GM18526 (cell line): Measurements from ENCODE around the gene TCTA.

ENCODE experiments used
- POLR2A ChIP-seq: IDR thresholded peaks from 3 replicates; pipeline ENCODE4 v1.6.1; 2011; ENCODE audit not compliant: insufficient read length; ENCODE audit errors: extremely low read depth

TCTA gene

GRCh38 chr3:49424816-49425215 lies 12.6 kb downstream of the TCTA start:
- no peak for TF ChIP-seq POLR2A

DNA sequence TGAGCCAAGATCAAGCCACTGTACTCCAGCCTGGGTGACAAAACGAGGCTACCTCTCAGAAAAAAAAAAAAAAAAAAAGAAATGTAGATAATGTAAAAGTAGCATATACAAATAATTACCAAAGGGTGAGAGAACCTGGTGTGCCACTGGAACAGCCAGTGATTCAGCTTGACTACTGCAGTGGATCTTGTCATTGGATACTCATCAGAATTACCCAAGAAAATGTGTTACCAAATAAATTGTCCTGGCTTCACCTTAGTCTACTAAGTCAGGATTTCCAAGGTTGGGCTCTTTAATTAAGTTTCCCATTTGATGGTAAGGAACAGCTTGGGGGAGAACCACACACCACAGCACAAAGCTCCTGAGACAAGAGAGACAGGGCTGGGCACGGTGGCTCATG lies 15.4 kb downstream of the TCTA start:
- TF ChIP-seq POLR2A, result no peak

- TF ChIP-seq POLR2A, result no peak
Measured at GRCh38 chr3:49428752-49429080, 16.5 kb downstream of the TCTA start.

DNA sequence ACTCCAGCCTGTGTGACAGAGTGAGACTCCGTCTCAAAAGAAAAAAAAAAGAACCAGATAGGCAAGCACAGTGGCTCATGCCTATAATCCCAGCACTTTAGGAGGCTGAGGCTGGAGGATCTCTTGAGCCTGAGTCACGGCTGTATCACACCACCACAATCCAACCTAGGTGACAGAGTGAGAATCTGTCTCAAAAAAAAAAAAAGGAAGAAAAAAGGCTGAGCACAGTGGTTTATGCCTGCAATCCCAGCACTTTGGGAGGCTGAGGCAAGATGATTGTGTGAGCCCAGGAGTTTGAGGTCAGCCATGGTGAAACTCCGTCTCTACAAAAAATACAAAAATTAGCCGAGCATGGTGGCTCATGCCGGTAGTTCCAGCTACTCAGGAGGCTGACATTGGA lies 22.5 kb downstream of the TCTA start:
- TF ChIP-seq POLR2A, result no peak

DNA sequence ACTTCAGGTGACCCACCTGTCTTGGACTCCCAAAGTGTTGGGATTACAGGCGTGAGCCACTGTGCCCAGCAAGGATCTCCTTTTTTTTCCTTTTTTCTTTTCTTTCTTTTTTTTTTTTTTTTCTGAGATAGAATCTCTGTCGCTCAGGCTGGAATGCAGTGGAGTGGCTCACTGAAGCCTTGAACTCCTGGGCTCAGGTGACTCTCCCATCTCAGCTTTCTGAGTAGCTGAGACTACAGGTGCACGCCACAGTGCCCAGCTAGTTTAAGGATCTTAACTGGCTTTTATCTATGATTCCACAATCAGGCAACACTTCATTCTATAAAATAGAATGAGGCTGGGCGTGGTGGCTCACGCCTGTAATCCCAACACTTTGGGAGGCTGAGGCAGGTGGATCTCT lies 33.2 kb downstream of the TCTA start:
- no peak for TF ChIP-seq POLR2A

GRCh38 chr3:49453621-49454020 lies 41.4 kb downstream of the TCTA start:
- no peak for TF ChIP-seq POLR2A

DNA sequence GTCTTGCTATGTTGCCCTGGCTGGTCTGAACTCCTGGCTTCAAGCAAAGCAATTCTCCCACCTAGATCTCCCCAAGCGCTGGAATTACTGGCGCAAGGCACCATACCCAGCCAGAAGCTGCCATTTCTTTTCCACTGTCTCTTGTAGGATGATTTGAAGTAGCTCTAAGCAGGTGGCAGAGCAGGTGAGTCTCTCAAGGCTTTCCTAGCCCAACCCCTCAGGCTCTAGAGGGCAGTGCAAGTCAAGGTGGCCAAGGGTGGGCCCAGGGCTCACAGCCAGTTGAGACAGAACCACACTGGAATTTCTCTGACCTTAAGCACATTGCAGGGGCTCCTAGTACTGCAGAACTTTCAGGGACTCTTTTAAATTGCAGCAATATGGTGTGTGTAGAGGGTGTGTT lies 42.2 kb downstream of the TCTA start:
- TF ChIP-seq POLR2A, result no peak

- no peak for TF ChIP-seq POLR2A
Measured at GRCh38 chr3:49454898-49455681, 42.9 kb downstream of the TCTA start.

DNA sequence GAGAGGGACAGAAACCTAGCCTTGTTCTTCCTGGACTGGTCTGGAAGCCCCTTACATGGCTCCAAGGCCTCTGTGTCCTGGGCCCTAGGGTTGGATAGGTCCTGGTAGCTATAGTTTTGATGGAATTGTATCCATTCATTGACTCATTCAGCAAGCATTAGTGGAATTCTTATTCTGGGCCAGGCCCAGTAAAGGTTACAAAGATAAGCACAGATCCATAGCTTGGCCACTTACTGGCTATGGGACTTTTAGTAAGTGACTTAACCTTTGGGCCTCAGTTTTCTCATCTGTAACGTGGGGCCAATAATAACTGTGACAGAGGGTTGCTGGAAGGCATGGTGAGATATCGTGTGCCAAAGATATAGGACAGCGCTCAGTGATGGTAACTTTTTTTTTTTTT lies 44.2 kb downstream of the TCTA start:
- no peak for TF ChIP-seq POLR2A

GRCh38 chr3:49460188-49460890 lies 48.1 kb downstream of the TCTA start:
- no peak for TF ChIP-seq POLR2A

DNA sequence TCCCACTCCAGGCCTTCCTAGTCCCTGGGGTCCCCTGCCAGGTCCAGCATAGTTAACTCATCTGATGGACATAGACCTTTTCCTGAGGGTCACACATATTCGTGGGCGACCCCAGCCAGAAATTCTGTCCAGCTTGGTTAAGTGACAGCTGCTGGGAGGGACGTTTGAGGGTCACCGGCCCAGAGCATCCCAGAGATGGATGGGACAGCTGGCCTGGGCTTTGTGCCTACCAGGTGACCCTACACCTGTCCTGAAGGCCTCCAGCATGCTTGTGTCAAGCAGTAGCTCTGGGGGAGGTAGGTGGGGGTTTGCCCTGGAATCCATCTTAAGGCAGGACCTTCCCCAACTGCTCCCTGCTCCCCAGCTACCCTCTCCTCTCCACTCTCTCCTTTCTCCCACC lies 48.7 kb downstream of the TCTA start:
- no peak for TF ChIP-seq POLR2A

DNA sequence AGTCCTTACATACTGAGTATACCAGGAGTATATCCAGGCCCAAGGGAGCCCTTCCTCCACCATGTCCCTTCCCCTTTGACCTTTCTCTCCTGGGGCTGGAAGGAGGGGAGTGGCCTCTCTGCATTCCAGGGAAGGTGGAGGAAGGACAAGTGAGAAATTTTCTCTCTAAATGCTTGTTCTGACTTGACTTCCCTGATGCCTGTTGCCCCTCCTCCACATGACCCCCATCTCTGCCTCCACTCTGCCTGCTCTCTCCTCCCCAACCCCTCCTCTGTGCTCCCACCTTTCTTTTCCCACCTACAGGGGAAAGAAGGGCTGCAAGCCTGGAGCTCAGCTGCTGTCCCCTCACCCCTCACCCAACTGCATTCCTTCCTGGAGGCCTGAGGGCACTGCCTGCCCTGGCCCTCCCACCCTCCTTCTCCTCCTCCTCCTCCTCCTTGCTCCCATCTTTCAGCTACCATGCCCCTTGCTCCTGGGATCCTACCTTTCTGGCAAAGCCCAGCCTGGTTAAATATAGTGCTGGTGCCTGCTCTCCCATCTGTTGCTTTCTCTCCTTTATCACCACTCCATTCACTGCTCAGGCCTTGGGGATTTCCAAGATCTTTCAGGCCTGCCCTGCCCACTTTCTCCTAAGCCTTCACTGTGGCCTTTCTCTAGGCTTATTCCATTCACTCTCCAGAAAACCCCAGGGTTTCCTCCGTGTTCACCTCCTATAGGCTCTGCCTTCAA lies 49.4 kb downstream of the TCTA start:
- TF ChIP-seq POLR2A, result no peak

GRCh38 chr3:49462222-49462621 lies 50.0 kb downstream of the TCTA start:
- TF ChIP-seq POLR2A, result no peak

- no peak for TF ChIP-seq POLR2A
Measured at GRCh38 chr3:49465270-49466034, 53.2 kb downstream of the TCTA start.
